ENCODE data around the gene NRTN. TPM values are rescaled to one million over a fixed set of nuclear protein-coding genes. Genes with fewer than 3 reads are reported as not detected.

NRTN gene
- total RNA-seq, 3 donors from 2014 or later: 0.48 to 1.8 (median 1.6) TPM

DNA sequence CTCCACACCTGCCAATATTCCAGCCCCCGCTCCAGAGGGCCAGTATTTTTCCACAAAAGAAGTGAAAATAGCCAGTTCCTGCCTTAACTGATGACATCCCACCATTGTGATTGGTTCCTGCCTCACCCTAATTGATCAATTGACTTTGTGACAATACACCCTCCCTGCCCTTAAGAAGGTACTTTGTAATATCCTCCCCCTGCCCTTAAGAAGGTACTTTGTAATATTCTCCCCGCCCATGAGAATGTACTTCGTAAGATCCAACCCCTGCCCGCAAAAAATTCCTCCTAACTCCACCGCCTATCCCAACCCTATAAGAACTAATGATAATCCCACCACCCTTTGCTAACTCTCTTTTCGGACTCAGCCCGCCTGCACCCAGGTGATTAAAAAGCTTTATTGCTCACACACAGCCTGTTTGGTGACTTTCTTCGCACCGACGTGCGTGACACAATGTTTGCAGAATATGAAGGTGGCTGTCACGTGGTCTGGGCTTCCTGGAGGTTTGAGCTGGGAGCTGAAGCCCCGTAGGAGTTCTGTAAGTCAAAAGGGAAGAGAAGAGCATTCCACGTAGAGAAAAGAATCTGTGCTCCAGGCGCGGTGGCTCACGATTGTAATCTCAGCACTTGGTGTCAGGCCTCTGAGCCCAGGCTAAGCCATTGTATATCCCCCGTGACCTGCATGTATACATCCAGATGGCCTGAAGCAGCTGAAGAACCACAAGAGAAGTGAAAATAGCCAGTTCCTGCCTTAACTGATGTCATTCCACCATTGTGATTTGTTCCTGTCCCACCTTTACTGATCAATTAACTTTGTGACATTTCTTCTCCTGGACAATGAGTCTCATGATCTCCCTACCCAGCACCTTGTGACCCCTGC lies 52.6 kb downstream of the NRTN start:
- no peak for DNase-seq (ENCODE audit: low spot score in 2 of 2)
- H3K27ac ChIP-seq: no peak overlapping the region
- intact Hi-C loops (cut with DNase I; ENCODE audit: low total_unique reads): no loop called here
- H3K9me3 ChIP-seq: no peaks in the 10 kb centered on the region
- H3K36me3 ChIP-seq: no peaks in the 10 kb centered on the region
- no peaks in the 10 kb centered on the region for H3K27me3 ChIP-seq
- H3K4me3 ChIP-seq: no peak overlapping the region
- no peaks in the 10 kb centered on the region for H3K4me1 ChIP-seq
- TF ChIP-seq, protein P1, sequence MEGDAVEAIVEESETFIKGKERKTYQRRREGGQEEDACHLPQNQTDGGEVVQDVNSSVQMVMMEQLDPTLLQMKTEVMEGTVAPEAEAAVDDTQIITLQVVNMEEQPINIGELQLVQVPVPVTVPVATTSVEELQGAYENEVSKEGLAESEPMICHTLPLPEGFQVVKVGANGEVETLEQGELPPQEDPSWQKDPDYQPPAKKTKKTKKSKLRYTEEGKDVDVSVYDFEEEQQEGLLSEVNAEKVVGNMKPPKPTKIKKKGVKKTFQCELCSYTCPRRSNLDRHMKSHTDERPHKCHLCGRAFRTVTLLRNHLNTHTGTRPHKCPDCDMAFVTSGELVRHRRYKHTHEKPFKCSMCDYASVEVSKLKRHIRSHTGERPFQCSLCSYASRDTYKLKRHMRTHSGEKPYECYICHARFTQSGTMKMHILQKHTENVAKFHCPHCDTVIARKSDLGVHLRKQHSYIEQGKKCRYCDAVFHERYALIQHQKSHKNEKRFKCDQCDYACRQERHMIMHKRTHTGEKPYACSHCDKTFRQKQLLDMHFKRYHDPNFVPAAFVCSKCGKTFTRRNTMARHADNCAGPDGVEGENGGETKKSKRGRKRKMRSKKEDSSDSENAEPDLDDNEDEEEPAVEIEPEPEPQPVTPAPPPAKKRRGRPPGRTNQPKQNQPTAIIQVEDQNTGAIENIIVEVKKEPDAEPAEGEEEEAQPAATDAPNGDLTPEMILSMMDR (IDR thresholded peaks at IDR 0.05): no peak
- TF ChIP-seq POLR2AphosphoS5 (IDR thresholded peaks at IDR 0.05) (no peak), POLR2A (IDR thresholded peaks at IDR 0.05) (no peak)

DNA sequence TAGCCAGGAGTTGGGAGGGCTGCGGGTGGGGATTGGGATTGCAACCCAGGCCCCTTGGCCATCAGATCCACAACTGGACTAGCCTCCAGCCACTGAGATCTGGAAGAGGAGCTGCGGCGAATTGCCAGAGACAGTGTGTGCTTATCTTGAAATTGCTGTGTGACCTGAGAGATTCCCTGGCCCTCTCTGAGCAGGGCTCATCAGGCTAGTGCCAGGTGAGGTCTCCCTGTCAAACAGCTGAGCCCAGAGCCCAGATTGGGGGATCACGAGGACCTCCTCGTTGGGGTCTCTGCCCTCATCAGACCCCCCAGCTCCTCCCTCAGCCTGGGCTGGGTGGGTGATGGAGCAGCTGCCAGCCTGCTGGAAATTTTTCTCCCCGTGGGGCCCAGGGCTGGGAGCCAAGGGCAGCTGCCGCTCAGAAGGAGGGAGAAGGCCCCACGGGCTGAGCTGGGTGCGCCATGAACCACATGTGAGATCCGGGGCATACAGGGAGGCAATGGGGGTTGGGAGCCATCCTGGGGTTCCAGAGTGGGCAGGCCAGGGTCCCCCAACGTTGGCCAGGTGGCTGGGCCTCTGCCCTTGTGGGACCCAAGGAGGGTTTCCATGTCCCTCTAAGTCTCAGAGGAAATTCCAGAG lies 58.3 kb downstream of the NRTN start:
- no peaks in the 10 kb centered on the region for H3K4me1 ChIP-seq
- no peak overlapping the region for H3K4me3 ChIP-seq
- H3K9me3 ChIP-seq: no peaks in the 10 kb centered on the region
- no peak for DNase-seq (ENCODE audit: low spot score in 2 of 2)
- intact Hi-C loops (cut with DNase I; ENCODE audit: low total_unique reads): no loop called here
- no peaks in the 10 kb centered on the region for H3K36me3 ChIP-seq
- TF ChIP-seq POLR2A (IDR thresholded peaks at IDR 0.05) (no peak), POLR2AphosphoS5 (IDR thresholded peaks at IDR 0.05) (no peak)
- TF ChIP-seq, protein P1 (IDR thresholded peaks at IDR 0.05): no peak
- no peaks in the 10 kb centered on the region for H3K27me3 ChIP-seq
- H3K27ac ChIP-seq: no peak overlapping the region

DNA sequence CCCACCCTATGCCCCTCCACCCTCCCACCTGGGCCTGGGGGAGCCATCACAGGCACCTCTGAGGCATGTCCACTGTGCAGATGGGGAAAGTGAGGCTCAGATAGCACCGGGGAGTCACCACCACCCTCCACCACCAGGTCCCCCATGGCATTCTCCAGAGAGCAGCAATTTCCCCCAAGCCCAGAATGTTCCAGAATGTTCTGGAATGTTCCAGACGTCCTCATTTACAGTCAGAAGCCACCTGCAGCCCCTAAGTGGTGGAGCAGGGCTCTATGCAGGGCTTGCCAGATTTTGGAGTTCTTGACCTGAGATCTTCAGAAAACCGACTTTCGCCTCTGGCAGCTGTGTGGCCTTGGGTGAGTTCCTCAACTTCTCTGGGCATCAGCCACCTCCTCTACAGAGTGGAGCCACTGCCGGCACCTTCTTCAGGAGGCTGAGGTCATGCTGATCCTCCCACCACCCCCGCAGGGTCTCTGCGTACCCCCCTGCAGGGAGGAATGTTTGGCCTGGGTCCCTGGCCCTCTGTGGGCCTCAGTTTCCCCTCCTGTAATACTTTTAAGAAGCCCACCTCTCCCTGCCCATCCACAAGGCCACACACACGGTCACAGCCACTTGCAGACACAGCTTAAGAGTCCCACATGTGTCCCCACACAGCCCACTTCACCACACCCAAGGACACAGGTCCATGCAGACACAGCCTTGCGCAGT lies 59.3 kb downstream of the NRTN start:
- intact Hi-C loops (cut with DNase I; ENCODE audit: low total_unique reads): no loop called here
- no peaks in the 10 kb centered on the region for H3K27me3 ChIP-seq
- H3K4me1 ChIP-seq: no peaks in the 10 kb centered on the region
- H3K4me3 ChIP-seq: no peak overlapping the region
- H3K36me3 ChIP-seq: no peaks in the 10 kb centered on the region
- no peak for TF ChIP-seq POLR2A (IDR thresholded peaks at IDR 0.05)
- no peak for TF ChIP-seq POLR2AphosphoS5 (IDR thresholded peaks at IDR 0.05)
- TF ChIP-seq, protein P1 (IDR thresholded peaks at IDR 0.05): no peak
- no peaks in the 10 kb centered on the region for H3K9me3 ChIP-seq
- no peak overlapping the region for H3K27ac ChIP-seq
- no peak for DNase-seq (ENCODE audit: low spot score in 2 of 2)

DNA sequence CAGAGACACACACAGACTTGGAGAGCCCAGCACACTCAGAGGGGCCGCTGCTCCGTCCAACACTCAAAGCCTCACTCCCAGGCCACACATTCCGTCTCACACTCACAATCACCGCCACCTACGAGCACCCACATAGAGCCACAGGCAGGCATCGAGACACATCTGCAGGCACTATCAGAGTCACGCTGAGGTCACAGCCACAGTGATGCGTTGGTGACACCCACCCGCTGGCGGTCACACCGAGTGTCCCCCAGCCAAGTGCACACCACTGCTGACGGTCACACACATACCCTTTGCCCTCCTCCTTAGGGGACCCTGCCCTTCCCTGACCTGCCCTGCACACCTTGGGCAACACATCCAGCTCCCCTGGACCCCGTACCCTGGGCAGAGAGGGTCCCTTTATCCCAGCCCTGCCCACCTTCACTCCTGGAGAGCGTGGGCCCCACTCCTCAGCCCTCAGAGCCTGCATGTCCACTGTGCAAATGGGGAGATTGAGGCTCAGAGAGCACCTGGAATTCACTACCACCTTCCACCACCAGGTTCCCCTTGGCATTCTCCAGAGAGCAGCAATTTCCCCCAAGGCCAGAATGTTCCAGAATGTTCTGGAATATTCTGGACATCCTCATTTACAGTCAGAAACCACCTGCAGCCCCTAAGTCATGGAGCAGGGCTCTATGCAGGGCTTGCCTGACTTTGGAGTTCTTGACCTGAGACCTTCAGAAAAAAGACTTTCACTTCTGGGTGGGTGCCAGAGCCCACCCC lies 60.0 kb downstream of the NRTN start:
- Histone ChIP-seq H3K27me3 (no peaks in the 10 kb centered on the region), H3K36me3 (no peaks in the 10 kb centered on the region), H3K9me3 (no peaks in the 10 kb centered on the region), H3K4me3 (no peak overlapping the region), H3K4me1 (no peaks in the 10 kb centered on the region), H3K27ac (no peak overlapping the region)
- DNase-seq (ENCODE audit: low spot score in 2 of 2): no peak
- TF ChIP-seq POLR2A (IDR thresholded peaks at IDR 0.05): no peak
- TF ChIP-seq, protein P1 (IDR thresholded peaks at IDR 0.05): peak in 1 of 3 donors; percentile 35
- intact Hi-C loops (cut with DNase I; ENCODE audit: low total_unique reads): no loop called here

Data from breast epithelium (tissue), 4 donors.